GM23338 (cell line): ENCODE results near the gene LMOD3. TPM values are rescaled to one million over a fixed set of nuclear protein-coding genes. Genes with fewer than 3 reads are reported as not detected.

Experiments
- ATAC-seq: fragments of 200-7000 bp; cut with Tn5 transposase; 3 replicates; pipeline ENCODE4 v1.9.1; 2020
- DNase-seq: peaks from one replicate; pipeline ENCODE4 v3.0.0-alpha.2; 2015; ENCODE audit warnings: low spot score
- H2AFZ ChIP-seq: fragments of 200-600 bp; sonication (generic); 2 replicates; pipeline ENCODE4 v1.8.0; 2016; ENCODE audit warnings: antibody characterized with exemption, mild to moderate bottlenecking, moderate library complexity
- H3F3A ChIP-seq: fragments of 200-600 bp; sonication (generic); replicated peaks from 2 replicates; pipeline ENCODE4 v1.8.0; 2017; ENCODE audit warnings: antibody characterized with exemption, mixed run types, low read depth
- H3K27ac ChIP-seq: fragments of 200-600 bp; sonication (generic); 2 replicates; pipeline ENCODE4 v1.6.1; 2016; ENCODE audit warnings: low read depth
- H3K27me3 ChIP-seq: fragments of 200-600 bp; sonication (generic); 2 replicates; pipeline ENCODE4 v1.8.0; 2016; ENCODE audit warnings: mild to moderate bottlenecking, mixed run types, moderate library complexity; ENCODE audit not compliant: insufficient read depth
- H3K36me3 ChIP-seq: fragments of 200-600 bp; sonication (generic); 2 replicates; pipeline ENCODE4 v1.8.0; 2016; ENCODE audit warnings: mild to moderate bottlenecking; ENCODE audit not compliant: insufficient read depth
- H3K4me1 ChIP-seq: fragments of 200-600 bp; sonication (generic); 2 replicates; pipeline ENCODE4 v1.8.0; 2016; ENCODE audit warnings: mild to moderate bottlenecking, moderate library complexity; ENCODE audit not compliant: insufficient read depth
- H3K4me2 ChIP-seq: fragments of 200-600 bp; sonication (generic); 2 replicates; pipeline ENCODE4 v1.7.1; 2017; ENCODE audit warnings: mixed run types
- H3K4me3 ChIP-seq: fragments of 200-600 bp; sonication (generic); 2 replicates; pipeline ENCODE4 v1.6.1; 2016; ENCODE audit warnings: mixed run types
- H3K79me2 ChIP-seq: fragments of 200-600 bp; sonication (generic); replicated peaks from 2 replicates; pipeline ENCODE4 v1.8.0; 2017; ENCODE audit warnings: mild to moderate bottlenecking; ENCODE audit not compliant: insufficient read depth
- H3K9me2 ChIP-seq: fragments of 200-600 bp; sonication (generic); 2 replicates; pipeline ENCODE4 v1.8.0; 2017; ENCODE audit not compliant: insufficient read depth
- H4K20me1 ChIP-seq: fragments of 200-600 bp; sonication (generic); replicated peaks from 2 replicates; pipeline ENCODE4 v1.8.0; 2017; ENCODE audit warnings: mild to moderate bottlenecking; ENCODE audit not compliant: insufficient read depth
- H3K27ac Mint-ChIP-seq: 2 replicates; pipeline ENCODE4 v1.8.0; 2020; ENCODE audit warnings: inconsistent platforms, mild to moderate bottlenecking, moderate library complexity, mixed read lengths
- H3K27me3 Mint-ChIP-seq: 3 replicates; pipeline ENCODE4 v1.8.0; 2022; ENCODE audit warnings: low read depth, mild to moderate bottlenecking, moderate library complexity, mixed read lengths, inconsistent platforms; ENCODE audit not compliant: insufficient read depth, poor library complexity
- H3K36me3 Mint-ChIP-seq: 3 replicates; pipeline ENCODE4 v1.8.0; 2021; ENCODE audit warnings: low read depth, mild to moderate bottlenecking, inconsistent platforms, moderate library complexity, mixed read lengths
- H3K4me1 Mint-ChIP-seq: 3 replicates; pipeline ENCODE4 v1.8.0; 2020; ENCODE audit warnings: mild to moderate bottlenecking, inconsistent platforms, mixed read lengths
- H3K4me3 Mint-ChIP-seq: 3 replicates; pipeline ENCODE4 v1.8.0; 2021; ENCODE audit warnings: moderate library complexity, mild to moderate bottlenecking, inconsistent platforms, mixed read lengths
- H3K9me3 Mint-ChIP-seq: 3 replicates; pipeline ENCODE4 v1.8.0; 2020; ENCODE audit warnings: moderate library complexity, mild to moderate bottlenecking, inconsistent platforms, mixed read lengths
- CREB1 ChIP-seq: fragments of 250-450 bp; sonication (Bioruptor Pico); IDR thresholded peaks from 2 replicates; pipeline ENCODE4 v1.5.0; 2020; ENCODE audit warnings: low read depth, mild to moderate bottlenecking, moderate library complexity
- ETS1 ChIP-seq: IDR thresholded peaks from 2 replicates; pipeline ENCODE4 v1.6.1; 2016; ENCODE audit warnings: antibody characterized with exemption
- JUNB ChIP-seq: IDR thresholded peaks from one replicate; pipeline ENCODE4 v1.6.1; 2016; ENCODE audit warnings: antibody characterized with exemption; ENCODE audit not compliant: unreplicated experiment
- NANOG ChIP-seq: IDR thresholded peaks from 2 replicates; pipeline ENCODE4 v1.6.1; 2016; ENCODE audit warnings: antibody characterized with exemption, borderline replicate concordance
- POLR2AphosphoS5 ChIP-seq: IDR thresholded peaks from 2 replicates; pipeline ENCODE4 v1.6.1; 2016; ENCODE audit warnings: antibody characterized with exemption, low read depth
- ZNF114 ChIP-seq: fragments of 250-450 bp; sonication (Bioruptor Pico); IDR thresholded peaks from 2 replicates; pipeline ENCODE4 v1.5.0; 2020; ENCODE audit warnings: mild to moderate bottlenecking, moderate library complexity
- ZNF331 ChIP-seq: fragments of 250-450 bp; sonication (Bioruptor Pico); IDR thresholded peaks from 2 replicates; pipeline ENCODE4 v1.5.0; 2020; ENCODE audit warnings: low read depth, mild to moderate bottlenecking, moderate library complexity
- ZNF462 ChIP-seq: fragments of 250-450 bp; sonication (Bioruptor Pico); IDR thresholded peaks from 2 replicates; pipeline ENCODE4 v1.5.0; 2020; ENCODE audit warnings: mild to moderate bottlenecking, moderate library complexity
- polyA plus RNA-seq: library from polyadenylated mRNA; unstranded; fragments of >200 nt; fragmentation: Nextera tagmentation; extraction: Ambion mirVana; gene quantifications from 2 replicates; pipeline ENCODE4 v1.2.1, GENCODE V29; 2016
- total RNA-seq: library from RNA; depleted of rRNA; stranded (reverse); fragments of >200 nt; shearing (Covaris generic); gene quantifications from 2 replicates; pipeline ENCODE4 v1.2.3, GENCODE V29; 2014

LMOD3 gene
- total and polyA plus RNA-seq, 2 experiments from 2014 or later, result 0.06 TPM; not detected in 1

GRCh38 chr3:69059688-69060087, 62.7 kb downstream of the LMOD3 start:
- TF ChIP-seq JUNB, result no peak
- no peak for TF ChIP-seq NANOG
- no peak for TF ChIP-seq ZNF462
- no peak for TF ChIP-seq POLR2AphosphoS5
- no peak for TF ChIP-seq ETS1
- TF ChIP-seq CREB1 (CRISPR knock-in tag), result no peak
- TF ChIP-seq ZNF114, result no peak
- no peak for TF ChIP-seq ZNF331 (CRISPR knock-in tag)
- Mint-ChIP-seq H3K27me3 (no peaks in the 10 kb centered on the region), H3K36me3 (peaks cover 56% of the 10 kb centered on the region), H3K27ac (no peak overlapping the region), H3K4me3 (no peak overlapping the region), H3K9me3 (no peaks in the 10 kb centered on the region), H3K4me1 (no peaks in the 10 kb centered on the region)
- H3K4me1 ChIP-seq, result no peaks in the 10 kb centered on the region
- H4K20me1 ChIP-seq, result no peaks in the 10 kb centered on the region
- no peak overlapping the region for H3K4me2 ChIP-seq
- no peak overlapping the region for H3K4me3 ChIP-seq
- no peaks in the 10 kb centered on the region for H3K27me3 ChIP-seq
- no peak overlapping the region for H2AFZ ChIP-seq
- no peaks in the 10 kb centered on the region for H3K9me2 ChIP-seq
- peaks cover 43% of the 10 kb centered on the region for H3K36me3 ChIP-seq
- no peak for ATAC-seq
- H3F3A ChIP-seq, result no peaks in the 10 kb centered on the region
- no peaks in the 10 kb centered on the region for H3K79me2 ChIP-seq
- DNase-seq, result no peak
- H3K27ac ChIP-seq, result no peak overlapping the region
